ENCODE results near the gene HOTAIR. TPM values are rescaled to one million over a fixed set of nuclear protein-coding genes. Genes with fewer than 3 reads are reported as not detected.

The HOTAIR gene
- total and polyA plus RNA-seq, 9 donors: 0.02 to 1.2 (median 0.28) TPM; not detected in 5

- Histone ChIP-seq H3K4me1 (ENCODE audit: insufficient read depth) (no peaks in the 10 kb centered on the region), H3K27me3 (peaks cover 11% of the 10 kb centered on the region), H3K27ac (no peak overlapping the region), H3K9me3 (no peaks in the 10 kb centered on the region), H3K36me3 (no peaks in the 10 kb centered on the region), H3K4me3 (no peak overlapping the region)
- WGBS, 3 donors: 33 to 46% (median 38%) methylated on average over 5 of the region's 5 CpGs
- no peak for TF ChIP-seq POLR2A (IDR thresholded peaks at IDR 0.05)
- TF ChIP-seq EP300 (IDR thresholded peaks at IDR 0.05): no peak
- TF ChIP-seq CTCF (IDR thresholded peaks at IDR 0.05): no peak
- intact Hi-C loops (cut with DNase I): no loop called here
- no peak for DNase-seq
Measured at GRCh38 chr12:53967421-53967925, 7.3 kb downstream of the HOTAIR start.

- Histone ChIP-seq H3K4me3 (peak overlapping the region; percentile 21), H3K27me3 (peaks cover 12% of the 10 kb centered on the region), H3K9me3 (no peaks in the 10 kb centered on the region), H3K36me3 (no peaks in the 10 kb centered on the region), H3K27ac (no peak overlapping the region), H3K4me1 (ENCODE audit: insufficient read depth) (no peaks in the 10 kb centered on the region)
- DNase-seq: no peak
- intact Hi-C loops (cut with DNase I): no loop called here
- WGBS, 3 donors: 13 to 43% (median 17%) methylated on average over 36 of the region's 36 CpGs
- TF ChIP-seq CTCF (IDR thresholded peaks at IDR 0.05): no peak
- no peak for TF ChIP-seq POLR2A (IDR thresholded peaks at IDR 0.05)
- no peak for TF ChIP-seq EP300 (IDR thresholded peaks at IDR 0.05)
Measured at GRCh38 chr12:53966385-53967133, 8.2 kb downstream of the HOTAIR start.

GRCh38 chr12:53966085-53966384 is 8.7 kb downstream of the HOTAIR start:
- Histone ChIP-seq H3K4me1 (ENCODE audit: insufficient read depth) (no peaks in the 10 kb centered on the region), H3K27me3 (peaks cover 12% of the 10 kb centered on the region), H3K9me3 (no peaks in the 10 kb centered on the region), H3K36me3 (no peaks in the 10 kb centered on the region), H3K4me3 (peak overlapping the region; percentile 21), H3K27ac (no peak overlapping the region)
- WGBS, 3 donors: 6 to 7% (median 6%) methylated on average over 15 of the region's 15 CpGs
- no peak for DNase-seq
- intact Hi-C loops (cut with DNase I): no loop called here
- TF ChIP-seq CTCF (IDR thresholded peaks at IDR 0.05) (no peak), EP300 (IDR thresholded peaks at IDR 0.05) (no peak), POLR2A (IDR thresholded peaks at IDR 0.05) (no peak)

- H3K4me3 ChIP-seq: peak overlapping the region; percentile 21
- no peaks in the 10 kb centered on the region for H3K36me3 ChIP-seq
- intact Hi-C loops (cut with DNase I): no loop called here
- DNase-seq: peak in 1 of 5 donors; percentile 19
- TF ChIP-seq POLR2A (IDR thresholded peaks at IDR 0.05) (no peak), CTCF (IDR thresholded peaks at IDR 0.05) (no peak), EP300 (IDR thresholded peaks at IDR 0.05) (no peak)
- H3K4me1 ChIP-seq (ENCODE audit: insufficient read depth): peaks cover 2% of the 10 kb centered on the region
- 3 to 5% (median 4%) methylated on average over 18 of the region's 18 CpGs for WGBS, 3 donors
- H3K9me3 ChIP-seq: no peaks in the 10 kb centered on the region
- H3K27ac ChIP-seq: no peak overlapping the region
- peaks cover 12% of the 10 kb centered on the region for H3K27me3 ChIP-seq
Measured at GRCh38 chr12:53965281-53966084, 9.3 kb downstream of the HOTAIR start.
